COLO668 (cell line): ENCODE measurements around the gene KRTAP19-4.
"Not testable (repeated sequence)": the region's sequence is repeated elsewhere in the genome, so short reads cannot be mapped to it uniquely, and the experiment has no call there.

ENCODE experiments used
- DNase-seq: peaks from one replicate; lab custom pipeline; 2025; ENCODE audit not compliant: unreplicated experiment; lab: John Stamatoyannopoulos, UW

KRTAP19-4 gene, protein sequence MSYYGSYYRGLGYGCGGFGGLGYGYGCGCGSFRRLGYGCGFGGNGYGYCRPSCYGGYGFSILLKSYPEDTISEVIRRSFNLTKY

DNA sequence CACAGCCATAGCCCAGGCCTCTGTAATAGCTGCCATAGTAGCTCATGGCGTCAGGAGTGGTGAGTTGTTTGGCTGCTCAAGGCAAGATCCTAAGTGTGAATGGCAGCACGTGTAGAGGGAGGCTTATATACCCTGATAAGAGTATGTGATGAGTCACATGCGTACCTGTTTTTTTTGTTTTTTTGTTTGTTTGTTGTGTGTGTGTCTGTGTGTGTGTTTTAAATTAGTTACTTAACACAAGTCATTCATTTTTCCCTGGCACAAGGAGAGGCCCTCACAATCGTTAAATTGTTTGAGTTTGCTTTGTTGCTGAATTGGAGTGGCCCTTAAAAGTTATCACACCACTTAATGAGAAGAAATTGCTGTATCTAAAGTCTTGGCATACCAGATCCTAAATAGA lies at the start of gene KRTAP19-4:
Gene KRTAP19-4 (minus strand): TSS at position 101 of the 400 bp plus-strand sequence. CDS start 55 bp downstream, at position 46.
- no peak for DNase-seq

- no peak for DNase-seq
Measured at GRCh38 chr21:30541764-30542163, 44.8 kb upstream of the KRTAP19-4 start, which contains the start of gene KRTAP19-6. Gene KRTAP19-6 (minus strand): TSS chr21:30541864. CDS start chr21:30541833, 31 bp downstream.

DNA sequence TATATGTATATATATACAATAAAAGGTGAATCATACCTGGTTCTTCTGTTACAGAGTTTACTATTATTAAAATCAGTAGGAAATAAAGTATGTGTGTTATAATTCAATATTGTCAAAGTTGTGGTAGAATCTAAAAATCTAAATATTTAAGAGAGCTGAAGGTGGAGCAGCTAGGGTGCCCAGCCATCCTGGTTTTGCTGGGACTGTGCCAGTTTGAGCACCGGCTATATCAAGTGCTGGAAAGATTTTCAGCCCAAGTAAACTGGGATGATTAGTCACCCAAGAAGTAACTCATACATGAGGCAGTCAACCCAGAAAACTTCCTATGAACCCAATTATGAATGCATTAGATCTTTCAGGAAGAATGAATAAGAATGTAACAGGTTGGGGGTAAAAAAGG lies 21.9 kb upstream of the KRTAP19-4 start:
- DNase-seq: no peak

- DNase-seq: no peak
Measured at GRCh38 chr21:30515681-30516080, 18.7 kb upstream of the KRTAP19-4 start.

DNA sequence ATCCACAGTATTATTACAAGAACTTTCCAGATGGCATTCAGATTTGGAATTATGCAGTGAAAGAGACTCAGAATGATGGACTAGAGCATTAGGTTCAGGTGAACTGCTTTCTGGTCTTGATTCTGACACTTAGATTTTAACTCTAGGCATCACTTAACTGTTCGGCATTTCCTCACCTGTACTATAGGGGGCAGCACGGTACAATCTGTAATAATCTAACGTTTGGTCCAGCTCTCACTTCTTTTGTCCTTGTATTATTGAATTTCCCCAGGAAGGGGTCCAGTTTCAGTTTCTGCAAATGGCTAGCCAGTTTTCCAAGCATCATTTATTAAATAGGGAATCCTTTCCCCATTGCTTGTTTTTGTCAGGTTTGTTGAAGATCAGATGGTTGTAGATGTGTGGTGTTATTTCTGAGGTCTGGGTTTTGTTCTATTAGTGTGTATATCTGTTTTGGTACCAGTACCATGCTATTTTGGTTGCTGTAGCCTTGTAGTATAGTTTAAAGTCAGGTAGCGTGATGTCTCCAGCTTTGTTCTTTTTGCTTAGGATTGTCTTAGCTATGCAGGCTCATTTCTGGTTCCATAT lies 8.7 kb upstream of the KRTAP19-4 start:
- DNase-seq: not testable (repeated sequence)

- no peak for DNase-seq
Measured at GRCh38 chr21:30502041-30502440, 5.1 kb upstream of the KRTAP19-4 start, which contains the start of gene KRTAP19-5. Gene KRTAP19-5 (minus strand): TSS chr21:30502141. CDS start chr21:30502090, 51 bp downstream.

- DNase-seq: no peak
Measured at GRCh38 chr21:30491963-30492428, 5.0 kb downstream of the KRTAP19-4 start, which contains the start of gene KRTAP19-3. Gene KRTAP19-3 (minus strand): TSS chr21:30492013. CDS start chr21:30491957, 56 bp downstream.

GRCh38 chr21:30487336-30487735 lies 9.6 kb downstream of the KRTAP19-4 start, which contains the start of gene KRTAP19-2:
Gene KRTAP19-2 (minus strand): TSS chr21:30487436. CDS start chr21:30487348, 88 bp downstream.
- DNase-seq: no peak

GRCh38 chr21:30486180-30486579 lies 10.8 kb downstream of the KRTAP19-4 start:
- no peak for DNase-seq

DNA sequence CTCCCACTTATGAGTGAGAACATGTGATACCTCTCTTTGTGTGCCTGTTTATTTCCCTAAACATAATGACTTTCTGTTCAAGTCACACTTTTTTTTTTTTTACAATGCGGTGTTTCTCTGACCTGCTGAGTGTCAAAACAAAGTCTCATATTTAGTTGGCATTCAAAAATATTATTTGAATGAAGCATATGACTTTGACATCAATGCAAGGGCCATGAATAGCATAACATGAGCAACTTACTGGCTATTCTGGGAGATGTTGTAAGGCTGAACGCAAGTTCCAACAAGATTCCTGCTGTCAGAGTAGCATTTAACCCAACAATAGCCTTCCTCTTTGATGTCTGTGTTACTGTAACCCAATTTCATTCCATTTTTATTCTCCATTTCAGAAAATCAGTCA lies 14.8 kb downstream of the KRTAP19-4 start:
- DNase-seq: no peak

DNA sequence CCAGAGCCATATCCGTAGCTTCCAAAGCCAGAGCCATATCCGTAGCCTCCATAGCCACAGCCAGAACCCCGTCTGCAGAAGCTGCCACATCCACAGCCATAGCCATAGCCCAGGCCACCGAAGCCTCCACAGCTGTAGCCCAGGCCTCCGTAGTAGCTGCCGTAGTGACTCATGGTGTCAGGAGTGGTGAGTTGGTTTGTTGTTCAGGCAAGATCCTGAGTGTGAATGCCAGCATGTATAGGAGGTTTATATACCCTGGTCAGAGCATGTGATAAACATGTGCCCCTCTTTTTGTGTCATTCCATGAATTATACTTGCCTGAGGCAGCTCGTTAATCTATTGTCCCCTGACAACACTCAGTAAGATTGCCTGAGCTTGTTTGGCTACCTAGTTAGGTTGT lies 16.8 kb downstream of the KRTAP19-4 start, which contains the start of gene KRTAP19-1:
Gene KRTAP19-1 (minus strand): TSS at position 223 of the 400 bp plus-strand sequence. CDS start 50 bp downstream, at position 173.
- no peak for DNase-seq

- no peak for DNase-seq
Measured at GRCh38 chr21:30479259-30479658, 17.7 kb downstream of the KRTAP19-4 start.

- DNase-seq: no peak
Measured at GRCh38 chr21:30478004-30478403, 19.0 kb downstream of the KRTAP19-4 start.

DNA sequence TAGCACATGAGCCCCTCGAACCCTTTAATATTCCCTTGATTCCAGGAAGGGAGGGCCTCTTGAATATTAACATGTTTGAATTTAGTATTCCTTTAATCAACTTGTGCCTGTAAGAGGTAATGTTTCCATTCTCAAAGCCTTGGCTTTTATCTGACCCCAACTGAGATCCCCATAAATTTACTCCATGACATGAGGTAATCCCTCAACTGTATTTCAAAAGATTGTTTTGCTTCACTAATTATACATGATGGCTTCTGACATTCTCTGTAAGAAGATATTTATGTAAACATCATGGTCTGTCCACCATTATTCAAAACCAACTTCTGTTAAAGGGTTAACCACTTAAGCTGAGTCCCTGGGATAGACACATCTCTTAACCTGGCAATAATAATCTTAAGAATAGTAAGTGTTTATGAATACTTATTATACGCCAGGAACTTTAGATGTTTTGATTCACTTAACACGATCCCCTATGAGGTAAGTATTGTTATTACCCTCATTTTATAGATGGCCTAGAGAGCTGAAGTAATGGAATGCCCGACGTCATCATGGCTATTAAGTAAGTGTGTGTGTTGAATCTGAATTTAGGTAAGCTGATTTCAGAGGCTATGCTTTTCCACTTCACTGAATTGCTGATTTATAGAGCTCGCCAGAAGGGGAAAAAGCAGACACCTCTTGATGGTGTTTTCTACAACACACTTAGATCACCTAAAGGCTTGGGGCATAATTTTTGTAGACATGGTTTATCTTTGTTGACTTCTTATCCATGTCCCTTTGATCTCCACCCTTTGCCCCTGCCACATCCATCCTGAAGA lies 27.9 kb downstream of the KRTAP19-4 start:
- DNase-seq: no peak

DNA sequence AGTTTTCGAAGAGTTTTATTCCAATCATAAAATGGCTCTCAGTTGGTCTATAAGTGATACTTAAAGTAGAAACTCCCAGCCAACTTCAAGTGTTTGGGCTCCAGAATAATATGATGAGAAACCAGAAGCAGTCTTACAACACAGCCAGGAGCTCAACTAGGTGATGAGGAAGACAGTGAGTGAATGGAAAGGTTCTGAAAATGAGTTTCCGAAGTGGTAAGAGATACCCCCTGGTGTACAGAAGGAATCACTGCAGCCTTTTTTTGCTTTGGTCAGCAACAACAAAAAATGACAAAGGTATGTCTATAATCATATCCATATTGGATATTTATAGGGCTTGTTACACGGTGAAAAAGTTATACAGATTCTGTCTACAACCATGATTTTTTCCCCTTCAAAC lies 33.3 kb downstream of the KRTAP19-4 start:
- DNase-seq: no peak

DNA sequence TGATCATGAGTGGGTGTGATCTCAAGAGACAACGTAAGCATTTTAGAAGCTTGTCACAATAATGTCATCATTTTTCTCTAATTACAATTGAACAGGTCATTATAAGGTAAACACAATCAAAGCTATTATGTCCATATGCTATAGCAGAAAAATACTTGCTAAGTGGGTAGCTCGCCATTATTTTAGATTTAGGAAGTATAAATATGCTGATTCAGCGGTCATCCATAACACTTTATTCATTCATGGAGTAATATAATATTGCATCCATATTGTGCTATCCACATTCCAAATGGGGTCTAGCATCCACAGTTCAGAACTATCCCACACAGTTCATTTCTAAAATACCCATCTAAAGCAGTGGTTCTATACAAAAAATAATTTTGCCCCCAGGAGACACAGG lies 48.5 kb downstream of the KRTAP19-4 start:
- no peak for DNase-seq

DNA sequence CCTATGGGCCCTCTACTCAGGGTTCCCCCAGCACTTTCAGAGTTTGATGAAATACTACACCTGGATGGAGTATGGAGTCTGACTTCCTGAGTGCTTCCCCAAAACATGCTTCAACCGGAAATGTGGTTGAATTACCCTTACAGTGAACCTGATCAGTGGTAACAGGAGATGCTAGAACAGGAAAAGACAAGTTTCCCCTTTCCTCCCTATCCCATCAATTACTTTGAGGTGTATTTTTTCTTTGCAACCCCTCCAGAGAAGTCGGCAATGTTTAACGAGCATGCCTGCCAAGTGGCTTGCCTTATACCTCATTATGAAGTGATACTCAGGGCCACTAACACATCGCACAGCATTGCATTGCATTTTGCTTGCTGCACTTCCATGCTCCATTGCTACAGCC lies 49.9 kb downstream of the KRTAP19-4 start:
- DNase-seq: no peak
